Measurements from ENCODE around the gene NKD2. TPM values are rescaled to one million over a fixed set of nuclear protein-coding genes. Genes with fewer than 3 reads are reported as not detected.
"Not testable (repeated sequence)": the region's sequence is repeated elsewhere in the genome, so short reads cannot be mapped to it uniquely, and the experiment has no call there.

NKD2 gene
- total RNA-seq, 1 donor, result 2.2 TPM

DNA sequence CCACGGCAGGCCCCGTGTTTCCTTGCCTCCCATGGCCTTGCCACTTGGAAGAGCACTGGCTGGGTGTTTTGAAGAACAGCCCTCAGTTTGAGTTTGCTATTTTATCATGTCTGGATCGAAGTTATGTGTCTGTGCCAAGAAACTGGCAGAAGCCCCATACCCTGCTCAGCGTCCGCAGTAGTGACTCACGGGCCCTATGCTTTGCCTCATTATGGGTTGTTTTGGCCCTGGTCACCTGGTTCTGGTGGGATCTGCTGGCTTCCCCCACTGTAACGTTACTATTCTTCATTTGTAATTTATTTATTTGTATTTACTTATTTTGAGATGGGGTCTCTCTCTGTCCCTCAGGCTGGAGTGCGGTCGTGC is 42.3 kb upstream of the NKD2 start:
- TF ChIP-seq, protein P1, sequence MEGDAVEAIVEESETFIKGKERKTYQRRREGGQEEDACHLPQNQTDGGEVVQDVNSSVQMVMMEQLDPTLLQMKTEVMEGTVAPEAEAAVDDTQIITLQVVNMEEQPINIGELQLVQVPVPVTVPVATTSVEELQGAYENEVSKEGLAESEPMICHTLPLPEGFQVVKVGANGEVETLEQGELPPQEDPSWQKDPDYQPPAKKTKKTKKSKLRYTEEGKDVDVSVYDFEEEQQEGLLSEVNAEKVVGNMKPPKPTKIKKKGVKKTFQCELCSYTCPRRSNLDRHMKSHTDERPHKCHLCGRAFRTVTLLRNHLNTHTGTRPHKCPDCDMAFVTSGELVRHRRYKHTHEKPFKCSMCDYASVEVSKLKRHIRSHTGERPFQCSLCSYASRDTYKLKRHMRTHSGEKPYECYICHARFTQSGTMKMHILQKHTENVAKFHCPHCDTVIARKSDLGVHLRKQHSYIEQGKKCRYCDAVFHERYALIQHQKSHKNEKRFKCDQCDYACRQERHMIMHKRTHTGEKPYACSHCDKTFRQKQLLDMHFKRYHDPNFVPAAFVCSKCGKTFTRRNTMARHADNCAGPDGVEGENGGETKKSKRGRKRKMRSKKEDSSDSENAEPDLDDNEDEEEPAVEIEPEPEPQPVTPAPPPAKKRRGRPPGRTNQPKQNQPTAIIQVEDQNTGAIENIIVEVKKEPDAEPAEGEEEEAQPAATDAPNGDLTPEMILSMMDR (IDR thresholded peaks at IDR 0.05; ENCODE audit: insufficient read depth, low read depth, low read length), result no peak
- DNase-seq (ENCODE audit: low read depth), result no peak
- H3K4me3 ChIP-seq (ENCODE audit: low read depth, low read length), result no peak overlapping the region

DNA sequence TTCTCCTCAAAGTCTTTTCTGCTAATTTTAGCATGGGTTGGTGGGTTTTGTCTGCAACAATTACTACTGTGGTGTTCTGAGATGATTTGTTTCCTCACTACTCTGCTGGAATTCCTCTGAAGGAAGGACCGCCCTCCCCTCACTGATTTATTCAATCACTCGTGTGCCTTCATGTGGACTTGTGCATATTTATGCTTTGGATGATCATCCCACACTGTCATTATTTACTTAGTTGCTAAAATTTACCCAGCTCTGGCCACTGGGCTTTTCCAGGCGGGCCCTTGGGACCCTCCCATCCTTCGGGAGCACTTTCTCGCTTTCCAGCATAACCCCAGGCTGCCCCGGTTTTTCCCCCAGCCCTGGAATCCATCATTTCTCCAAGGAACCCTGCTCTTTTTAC is 41.7 kb upstream of the NKD2 start:
- no peak for DNase-seq (ENCODE audit: low read depth)
- no peak overlapping the region for H3K4me3 ChIP-seq (ENCODE audit: low read depth, low read length)
- TF ChIP-seq, protein P1 (IDR thresholded peaks at IDR 0.05; ENCODE audit: insufficient read depth, low read depth, low read length), result no peak

DNA sequence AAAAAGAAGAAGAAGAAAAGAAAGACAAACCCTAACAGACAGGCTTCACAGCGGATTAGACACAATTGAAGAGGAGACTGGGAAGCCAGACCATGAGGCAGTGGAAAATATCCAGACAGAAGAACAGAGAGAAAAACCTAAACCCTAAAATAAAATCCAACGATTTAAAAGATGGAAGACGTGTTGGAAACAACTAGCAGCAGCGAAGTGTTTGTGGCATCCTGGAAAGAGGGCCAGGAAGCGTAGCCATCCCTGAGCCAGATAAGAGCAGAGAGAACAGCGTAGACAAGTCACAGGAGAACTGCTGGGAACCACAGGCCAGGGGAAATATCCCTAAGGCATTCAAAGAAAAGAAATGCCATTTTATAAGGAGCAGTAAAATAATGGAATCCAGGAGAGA is 39.7 kb upstream of the NKD2 start:
- TF ChIP-seq, protein P1 (IDR thresholded peaks at IDR 0.05; ENCODE audit: insufficient read depth, low read depth, low read length), result no peak
- no peak for DNase-seq (ENCODE audit: low read depth)
- H3K4me3 ChIP-seq (ENCODE audit: low read depth, low read length), result no peak overlapping the region

DNA sequence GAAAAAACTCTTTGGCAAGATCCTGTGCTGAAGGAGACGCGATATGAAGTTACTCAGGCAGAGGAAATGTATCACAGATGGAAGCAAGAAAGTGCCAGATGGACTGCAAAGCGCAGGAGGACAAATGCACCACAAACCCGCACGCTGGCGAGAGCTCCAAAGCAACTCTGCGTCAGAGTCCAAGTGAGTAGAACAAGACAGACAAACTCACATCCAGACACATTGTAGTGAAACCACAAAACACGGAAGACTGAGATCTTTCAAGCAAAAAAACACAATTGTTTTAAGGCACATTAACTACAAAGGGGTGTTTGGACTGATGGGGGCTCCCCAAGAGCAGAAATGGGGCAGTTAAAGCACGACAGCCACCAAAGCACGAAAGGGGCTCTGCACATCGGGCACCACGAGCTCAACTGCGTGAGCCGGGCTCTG is 39.2 kb upstream of the NKD2 start:
- TF ChIP-seq, protein P1 (IDR thresholded peaks at IDR 0.05; ENCODE audit: insufficient read depth, low read depth, low read length), result no peak
- no peak overlapping the region for H3K4me3 ChIP-seq (ENCODE audit: low read depth, low read length)

DNA sequence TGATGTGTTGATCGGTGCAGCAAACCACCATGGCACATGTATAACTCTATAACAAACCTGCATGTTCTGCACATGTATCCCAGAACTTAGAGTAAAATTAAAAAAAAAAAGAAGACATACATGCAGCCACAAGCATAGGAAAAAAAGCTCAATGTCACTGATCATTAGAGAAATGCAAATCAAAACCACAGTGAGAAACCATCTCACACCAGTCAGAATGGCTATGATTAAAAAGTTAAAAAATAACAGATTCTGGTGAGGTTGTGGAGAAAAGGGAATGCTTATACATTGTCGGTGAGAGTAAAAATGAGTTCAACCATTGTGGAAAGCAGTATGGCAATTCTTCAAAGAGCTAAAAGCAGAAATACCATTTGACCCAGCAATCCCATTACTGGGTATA is 36.0 kb upstream of the NKD2 start:
- H3K4me3 ChIP-seq (ENCODE audit: low read depth, low read length); DNase-seq (ENCODE audit: low read depth): not testable (repeated sequence)

More for the DNA sequence above, 39.2 kb upstream of the NKD2 start:
- no peak for DNase-seq (ENCODE audit: low read depth)

DNA sequence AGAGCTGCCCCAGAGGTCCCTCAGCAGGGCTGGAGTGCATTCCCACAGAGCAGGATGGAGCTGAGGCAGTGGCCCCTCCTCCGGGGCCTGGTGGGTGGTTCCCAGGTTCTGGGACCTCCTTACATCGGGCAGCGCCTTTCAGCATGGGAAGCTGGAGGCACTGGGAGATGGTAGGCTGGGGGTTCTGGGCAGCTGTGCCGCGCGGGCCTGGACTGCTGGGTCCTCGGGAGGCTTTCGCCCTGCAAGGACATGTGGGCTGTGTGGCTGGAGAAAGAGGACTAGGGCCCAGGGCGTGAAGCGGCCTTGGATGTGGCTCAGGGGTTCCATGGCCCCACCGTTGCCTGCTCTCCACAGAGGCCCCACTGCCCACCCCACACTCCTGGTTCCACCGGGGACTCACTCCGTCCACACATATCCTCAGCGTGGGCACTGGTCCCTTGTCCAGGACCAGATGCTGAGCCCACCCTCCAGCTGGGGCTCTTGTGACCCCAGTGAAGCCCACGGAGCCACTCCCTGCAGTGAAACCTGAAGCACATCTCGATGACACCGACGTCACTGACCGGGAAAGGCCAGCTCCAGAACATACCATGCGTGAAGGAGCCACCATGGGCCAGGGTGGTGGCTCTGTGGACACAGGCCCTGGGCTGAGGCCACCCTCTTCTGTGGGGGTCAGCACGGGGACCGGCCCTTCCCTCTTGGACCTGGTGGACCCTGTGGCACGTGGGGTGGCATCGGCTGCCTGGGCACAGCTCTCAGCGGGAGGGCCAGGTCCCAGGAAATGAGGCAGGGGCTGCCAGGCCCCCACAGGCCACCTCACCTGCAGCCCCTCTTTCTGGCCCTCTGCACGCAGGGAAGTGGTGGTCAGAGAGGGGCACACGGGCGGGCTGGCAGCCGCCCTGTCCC is 31.5 kb upstream of the NKD2 start:
- TF ChIP-seq, protein P1 (IDR thresholded peaks at IDR 0.05; ENCODE audit: insufficient read depth, low read depth, low read length), result no peak
- no peak for DNase-seq (ENCODE audit: low read depth)
- no peak overlapping the region for H3K4me3 ChIP-seq (ENCODE audit: low read depth, low read length)

DNA sequence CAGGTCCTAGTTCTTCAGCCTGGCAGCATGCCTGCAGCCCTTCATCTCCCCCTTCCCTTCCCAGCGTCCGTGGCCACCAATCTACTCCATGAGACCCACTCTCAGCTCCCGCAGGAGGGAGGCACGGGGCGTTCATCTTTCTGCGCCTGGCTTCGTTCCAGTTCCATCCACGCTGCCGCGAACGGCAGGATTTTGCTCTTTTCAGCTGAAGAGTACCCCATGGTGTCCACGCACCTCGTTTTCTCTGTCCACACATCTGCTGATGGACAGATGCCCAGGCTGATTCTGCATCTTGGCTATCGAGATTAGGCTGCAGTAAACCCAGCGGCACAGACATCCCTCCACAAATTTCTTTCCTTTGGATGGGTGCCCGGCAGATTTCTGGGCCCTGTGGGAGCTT is 30.5 kb upstream of the NKD2 start:
- H3K4me3 ChIP-seq (ENCODE audit: low read depth, low read length), result no peak overlapping the region
- DNase-seq (ENCODE audit: low read depth), result no peak
- TF ChIP-seq, protein P1 (IDR thresholded peaks at IDR 0.05; ENCODE audit: insufficient read depth, low read depth, low read length), result no peak

Data from fibroblast of villous mesenchyme (primary cell).